GM06990 (cell line): ENCODE data around the gene KLHL29.

Source experiments
- DNase-seq: peaks from one replicate; pipeline ENCODE4 v3.0.0-alpha.2; 2011; ENCODE audit not compliant: insufficient read length; ENCODE audit errors: extremely low read depth
- H3K27me3 ChIP-seq: replicated peaks from 2 replicates; pipeline ENCODE4 v1.6.0; 2011; ENCODE audit warnings: low read length; ENCODE audit not compliant: control insufficient read depth, insufficient read depth
- H3K36me3 ChIP-seq: 2 replicates; pipeline ENCODE4 v1.5.1; 2011; ENCODE audit warnings: low read length; ENCODE audit not compliant: control insufficient read depth, insufficient read depth
- H3K4me3 ChIP-seq: replicated peaks from 2 replicates; pipeline ENCODE4 v1.5.1; 2011; ENCODE audit warnings: low read depth, mild to moderate bottlenecking, control low read depth, low read length
- TF ChIP-seq, protein P1 (sequence below): IDR thresholded peaks from 2 replicates; pipeline ENCODE4 v1.5.1; 2011; ENCODE audit warnings: low read length, control low read depth, mild to moderate bottlenecking, inconsistent platforms; ENCODE audit not compliant: insufficient read depth, poor library complexity, severe bottlenecking

KLHL29 gene

DNA sequence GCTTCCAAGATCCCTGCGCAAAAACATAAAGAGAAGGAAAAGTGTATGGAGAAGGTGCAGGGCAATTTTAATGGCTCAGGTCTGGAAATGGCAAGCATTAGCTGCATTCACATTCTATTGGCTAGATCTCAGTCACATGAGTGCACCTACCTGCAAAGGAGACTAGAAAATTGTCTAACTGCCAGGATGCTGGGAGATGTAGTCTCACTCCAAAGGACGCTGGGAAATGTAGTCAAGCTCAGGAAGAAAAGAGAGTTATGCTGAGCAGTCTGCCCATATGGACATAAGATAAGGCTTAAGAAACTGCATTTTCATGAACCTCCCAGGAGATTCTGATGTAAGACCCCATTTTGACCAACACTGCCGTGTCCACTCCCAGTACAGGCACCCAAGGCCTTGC is 9.5 kb upstream of the KLHL29 start:
- TF ChIP-seq, protein P1, sequence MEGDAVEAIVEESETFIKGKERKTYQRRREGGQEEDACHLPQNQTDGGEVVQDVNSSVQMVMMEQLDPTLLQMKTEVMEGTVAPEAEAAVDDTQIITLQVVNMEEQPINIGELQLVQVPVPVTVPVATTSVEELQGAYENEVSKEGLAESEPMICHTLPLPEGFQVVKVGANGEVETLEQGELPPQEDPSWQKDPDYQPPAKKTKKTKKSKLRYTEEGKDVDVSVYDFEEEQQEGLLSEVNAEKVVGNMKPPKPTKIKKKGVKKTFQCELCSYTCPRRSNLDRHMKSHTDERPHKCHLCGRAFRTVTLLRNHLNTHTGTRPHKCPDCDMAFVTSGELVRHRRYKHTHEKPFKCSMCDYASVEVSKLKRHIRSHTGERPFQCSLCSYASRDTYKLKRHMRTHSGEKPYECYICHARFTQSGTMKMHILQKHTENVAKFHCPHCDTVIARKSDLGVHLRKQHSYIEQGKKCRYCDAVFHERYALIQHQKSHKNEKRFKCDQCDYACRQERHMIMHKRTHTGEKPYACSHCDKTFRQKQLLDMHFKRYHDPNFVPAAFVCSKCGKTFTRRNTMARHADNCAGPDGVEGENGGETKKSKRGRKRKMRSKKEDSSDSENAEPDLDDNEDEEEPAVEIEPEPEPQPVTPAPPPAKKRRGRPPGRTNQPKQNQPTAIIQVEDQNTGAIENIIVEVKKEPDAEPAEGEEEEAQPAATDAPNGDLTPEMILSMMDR, result no peak
- no peak for DNase-seq
- H3K36me3 ChIP-seq, result no peaks in the 10 kb centered on the region
- H3K27me3 ChIP-seq, result no peaks in the 10 kb centered on the region
- no peak overlapping the region for H3K4me3 ChIP-seq

DNA sequence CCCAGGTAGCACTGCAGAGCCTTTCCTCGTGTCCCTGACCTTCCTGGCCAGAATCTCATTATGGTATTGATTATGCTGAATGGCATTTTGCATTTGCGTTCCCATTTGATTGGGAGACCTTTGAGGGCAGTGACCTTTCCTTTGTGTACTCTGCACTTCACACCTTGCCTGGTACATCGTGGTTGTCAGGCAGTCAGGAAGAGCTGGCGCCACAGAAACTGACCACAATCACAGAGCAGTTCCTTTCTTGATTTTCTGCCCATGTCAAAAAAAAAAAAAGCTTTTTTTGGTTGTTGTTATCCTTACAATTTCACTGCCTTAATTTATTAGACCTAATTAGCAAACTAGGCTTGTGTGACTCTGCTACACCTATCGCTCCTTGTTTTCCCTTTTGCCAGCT is 8.9 kb upstream of the KLHL29 start:
- Histone ChIP-seq H3K36me3 (no peaks in the 10 kb centered on the region), H3K27me3 (no peaks in the 10 kb centered on the region), H3K4me3 (no peak overlapping the region)
- no peak for DNase-seq
- TF ChIP-seq, protein P1, result no peak

DNA sequence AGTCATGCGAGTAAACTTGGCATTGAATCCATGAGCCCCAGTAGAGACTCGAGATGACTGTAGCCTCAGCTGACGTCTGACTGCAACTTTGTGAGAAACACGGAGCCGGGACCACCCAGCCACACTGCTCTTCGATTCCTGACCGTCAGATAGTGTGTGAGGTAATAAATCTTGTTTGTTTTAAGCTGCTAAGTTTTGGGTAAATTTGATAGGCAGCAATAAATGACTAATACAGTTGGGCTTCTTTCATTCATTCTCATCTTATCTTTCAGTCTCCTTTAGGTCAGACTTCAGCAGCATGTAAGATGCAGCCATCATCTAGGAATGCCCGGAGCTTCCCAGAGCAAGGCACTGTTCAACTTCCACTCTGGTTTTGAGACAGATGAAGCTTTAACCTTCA is 8.0 kb upstream of the KLHL29 start:
- H3K27me3 ChIP-seq, result no peaks in the 10 kb centered on the region
- H3K4me3 ChIP-seq, result no peak overlapping the region
- H3K36me3 ChIP-seq, result no peaks in the 10 kb centered on the region
- DNase-seq, result no peak
- TF ChIP-seq, protein P1, result no peak

DNA sequence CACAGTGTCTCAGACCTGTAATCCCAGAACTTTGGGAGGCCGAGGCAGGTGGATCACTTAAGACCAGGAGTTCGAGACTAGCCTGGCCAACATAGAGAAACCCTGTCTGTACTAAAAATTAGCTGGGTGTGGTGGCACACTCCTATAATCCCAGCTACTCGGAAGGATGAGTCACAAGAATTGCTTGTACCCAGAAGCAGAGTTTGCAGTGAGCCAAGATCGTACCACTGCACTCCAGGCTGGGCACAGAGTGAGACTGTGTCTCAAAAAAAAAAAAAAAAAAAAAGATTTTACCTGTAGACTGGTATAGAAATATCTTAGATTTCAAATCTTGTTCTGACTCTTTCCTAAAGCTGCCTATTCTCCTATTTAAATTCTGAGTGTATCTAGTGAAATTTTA is 7.2 kb upstream of the KLHL29 start:
- H3K36me3 ChIP-seq, result no peaks in the 10 kb centered on the region
- no peaks in the 10 kb centered on the region for H3K27me3 ChIP-seq
- no peak for DNase-seq
- TF ChIP-seq, protein P1, result no peak
- H3K4me3 ChIP-seq, result no peak overlapping the region

DNA sequence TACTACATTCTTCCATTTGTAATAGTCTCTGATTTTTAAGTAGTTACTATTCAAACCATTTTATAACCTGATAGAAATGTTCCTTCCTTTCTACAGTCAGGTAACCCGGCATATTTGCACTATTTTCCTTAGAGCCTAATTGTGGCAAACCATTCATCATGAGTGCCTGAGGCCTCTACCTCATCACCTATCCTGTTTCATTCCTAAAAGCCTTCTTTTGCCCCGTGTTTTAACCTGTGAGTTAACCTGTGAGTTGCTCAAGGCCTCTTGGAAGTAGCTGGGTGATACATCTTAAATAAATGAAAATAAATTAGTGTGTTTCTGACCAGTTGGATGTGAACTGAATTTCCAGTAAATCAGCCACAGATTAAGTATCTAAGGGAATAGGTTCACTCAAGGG is 6.5 kb upstream of the KLHL29 start:
- TF ChIP-seq, protein P1, result no peak
- H3K27me3 ChIP-seq, result no peaks in the 10 kb centered on the region; the same call in 1 of the 2 replicates
- H3K36me3 ChIP-seq, result no peaks in the 10 kb centered on the region
- no peak overlapping the region for H3K4me3 ChIP-seq
- DNase-seq, result no peak

DNA sequence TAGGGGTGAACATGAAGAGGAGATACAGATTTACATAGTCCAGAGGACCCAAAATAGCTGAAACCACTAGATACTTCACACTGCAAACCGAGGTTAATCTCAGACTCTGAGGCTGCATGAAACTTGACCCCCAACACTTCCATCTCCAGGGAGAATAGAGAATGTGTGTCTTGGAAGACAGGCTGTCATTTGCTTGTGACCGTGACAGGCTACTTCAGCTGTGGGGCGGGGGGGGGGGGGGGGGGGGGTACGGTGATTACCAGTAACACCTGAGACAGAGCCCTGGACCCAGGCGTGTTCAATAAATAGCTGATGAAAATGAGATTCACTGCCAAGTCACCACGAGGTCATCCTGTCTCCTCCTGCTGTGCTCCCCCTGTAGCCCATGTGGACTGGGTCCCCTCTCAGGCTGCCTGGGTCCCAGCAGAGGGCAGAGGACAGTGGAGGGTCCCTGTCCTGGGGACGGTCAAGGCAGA is 5.7 kb upstream of the KLHL29 start:
- H3K36me3 ChIP-seq, result no peaks in the 10 kb centered on the region
- DNase-seq, result peak; percentile 60
- TF ChIP-seq, protein P1, result no peak
- H3K27me3 ChIP-seq, result no peaks in the 10 kb centered on the region; the same call in 1 of the 2 replicates
- H3K4me3 ChIP-seq, result no peak overlapping the region
